ENCODE measurements around the gene C1orf105. TPM values are rescaled to one million over a fixed set of nuclear protein-coding genes. Genes with fewer than 3 reads are reported as not detected.
A peak's percentile ranks its signal among the peaks of the same experiment; 100 is the strongest.

The C1orf105 gene
- total and polyA plus RNA-seq, 2 of the 8 experiments (the other 6 are each of a cell fraction or from before 2014, with no cell fraction given), result not detected

GRCh38 chr1:172431721-172432192 lies 11.3 kb downstream of the C1orf105 start:
- ChIA-PET CTCF (ENCODE audit: partially characterized antibody) (interaction anchor here (0.9 to 3.7 kb wide), 8 partner anchors 9 to 447 kb away, joined by 3 to 11 read pairs (median 4); no protein-coding TSS in a partner anchor), POLR2A (ENCODE audit: partially characterized antibody) (interaction anchor here (1.0 to 1.9 kb wide), 2 partner anchors 21 to 106 kb away, joined by 3 to 4 read pairs; no protein-coding TSS in a partner anchor)
- H3K23ac ChIP-seq (ENCODE audit: insufficient read length), result no peak overlapping the region
- peaks cover 0 to 5% (median 4%) of the 10 kb centered on the region in 4 experiments; a peak in 4 of 7 replicates for H3K4me1 ChIP-seq (replicated peaks in 1 of 4; ENCODE audit: control insufficient read depth in 3 of 4, insufficient read depth in 4 of 4, low read length in 3 of 4)
- no peak overlapping the region for H3K56ac ChIP-seq (replicated peaks; ENCODE audit: insufficient read length, low read depth, low read length)
- no peak overlapping the region for H2BK120ac ChIP-seq (replicated peaks; ENCODE audit: low read depth, low read length)
- H4K5ac ChIP-seq (ENCODE audit: insufficient read length, low read depth, low read length), result no peak overlapping the region
- H2AK5ac ChIP-seq (ENCODE audit: low read depth, low read length), result no peak overlapping the region
- no peak overlapping the region for H3K4me3 ChIP-seq (ENCODE audit: extremely low read depth in 1 of 4, insufficient read depth in 2 of 4, low read depth in 3 of 4, low read length in 4 of 4)
- 0 out of 2 replicates have a peak overlapping the region, but pooled peaks have one; percentile 17 for H2BK20ac ChIP-seq (ENCODE audit: low read length)
- H4K8ac ChIP-seq (ENCODE audit: extremely low read depth, insufficient read depth, low read length), result no peak overlapping the region
- no peaks in the 10 kb centered on the region for H3K79me1 ChIP-seq (ENCODE audit: low read depth, low read length)
- 69% methylated on average over 7 of the region's 9 CpGs; no CpG with 5 or more reads in 1 of the 2 experiments for WGBS, 2 experiments (ENCODE audit: extremely low coverage in 1 of 2, insufficient coverage in 1 of 2, insufficient read length in 1 of 2, insufficient replicate concordance in 2 of 2, low coverage in 1 of 2, low lambda C conversion rate in 2 of 2, missing lambda C conversion rate in 1 of 2)
- H3K4ac ChIP-seq (replicated peaks; ENCODE audit: insufficient read length, low read depth, low read length), result no peak overlapping the region
- no peak overlapping the region; the same call in 1 of the 2 replicates for H3K18ac ChIP-seq (ENCODE audit: extremely low read depth, low read length)
- DNase-seq (ENCODE audit: low read depth in 1 of 2, low spot score in 2 of 2) (no peak), FAIRE-seq (no peak)
- H3K79me2 ChIP-seq (ENCODE audit: control insufficient read depth in 1 of 2, insufficient read depth in 2 of 2, low read length in 2 of 2), result no peaks in the 10 kb centered on the region
- H4K91ac ChIP-seq (replicated peaks; ENCODE audit: insufficient read length, low read length), result no peak overlapping the region
- H2BK12ac ChIP-seq (ENCODE audit: low read depth, low read length), result peak overlapping the region; percentile 42; the same call in 1 of the 2 replicates
- H3K9me3 ChIP-seq (ENCODE audit: insufficient read depth in 2 of 2, low read depth in 1 of 2, low read length in 1 of 2), result no peaks in the 10 kb centered on the region
- 0 out of 4 replicates have a peak overlapping the region, but pooled peaks have one; percentile 5 to 12 for H3K4me2 ChIP-seq (ENCODE audit: insufficient read depth in 1 of 2, low read depth in 2 of 2, low read length in 2 of 2)
- H3K9ac ChIP-seq (replicated peaks in 1 of 4; ENCODE audit: extremely low read depth in 1 of 4, low read depth in 3 of 4, low read length in 3 of 4), result no peak overlapping the region
- no peak overlapping the region for H2BK15ac ChIP-seq (ENCODE audit: low read length)
- no peaks in the 10 kb centered on the region for H3K27me3 ChIP-seq (replicated peaks in 1 of 4; ENCODE audit: control insufficient read depth in 3 of 4, extremely low read depth in 1 of 4, insufficient read depth in 3 of 4, low read length in 3 of 4)
- H2BK5ac ChIP-seq (ENCODE audit: low read depth, low read length), result peak overlapping the region; percentile 61; the same call in 1 of the 2 replicates
- H3K23me2 ChIP-seq (ENCODE audit: low read depth, low read length), result no peaks in the 10 kb centered on the region; the same call in 1 of the 2 replicates
- H3K14ac ChIP-seq (ENCODE audit: insufficient read length), result no peak overlapping the region
- H4K20me1 ChIP-seq (replicated peaks in 1 of 2; ENCODE audit: control insufficient read depth in 1 of 2, insufficient read depth in 2 of 2, low read length in 2 of 2), result no peaks in the 10 kb centered on the region
- H3K27ac ChIP-seq (ENCODE audit: low read depth, low read length), result 0 out of 2 replicates have a peak overlapping the region, but pooled peaks have one; percentile 34
- H3K36me3 ChIP-seq (ENCODE audit: control insufficient read depth in 2 of 4, insufficient read depth in 4 of 4, low read length in 3 of 4), result no peaks in the 10 kb centered on the region
- H2AFZ ChIP-seq (ENCODE audit: low read length), result peak overlapping the region; percentile 65; the same call in 1 of the 2 replicates
- no peak for TF ChIP-seq RNF2 (IDR thresholded peaks at IDR 0.05; ENCODE audit: borderline replicate concordance, low read depth, low read length, missing control alignments, poor library complexity, severe bottlenecking)
- no peak for TF ChIP-seq KDM1A (IDR thresholded peaks at IDR 0.05; ENCODE audit: borderline replicate concordance, low read length)
- TF ChIP-seq SRF (IDR thresholded peaks at IDR 0.05; ENCODE audit: low read depth, low read length), result no peak
- TF ChIP-seq JUN (IDR thresholded peaks at IDR 0.05; ENCODE audit: low read depth, low read length), result no peak
- no peak for TF ChIP-seq CHD1 (IDR thresholded peaks at IDR 0.05; ENCODE audit: low read depth, low read length)
- TF ChIP-seq TBP (IDR thresholded peaks at IDR 0.05; ENCODE audit: low read depth, low read length), result no peak
- TF ChIP-seq SIX5 (IDR thresholded peaks at IDR 0.05; ENCODE audit: low read depth, low read length), result no peak
- no peak for TF ChIP-seq BRCA1 (IDR thresholded peaks at IDR 0.05; ENCODE audit: low read depth, low read length)
- TF ChIP-seq TAF1 (IDR thresholded peaks at IDR 0.05; ENCODE audit: low read depth, low read length), result no peak
- peak; percentile 70 for TF ChIP-seq CEBPB (IDR thresholded peaks at IDR 0.05; ENCODE audit: low read depth, low read length)
- TF ChIP-seq CREB1 (IDR thresholded peaks at IDR 0.05), result no peak
- no peak for TF ChIP-seq SIN3A (conservative IDR thresholded peaks at IDR 0.05 in 1 of 2, IDR thresholded peaks at IDR 0.05 in 1 of 2; ENCODE audit: low read depth in 1 of 2, low read length in 2 of 2)
- TF ChIP-seq RAD21 (IDR thresholded peaks at IDR 0.05 in 1 of 2, conservative IDR thresholded peaks at IDR 0.05 in 1 of 2; ENCODE audit: low read depth in 2 of 2, low read length in 2 of 2), result no peak
